Liver (tissue), 3 donors: ENCODE data around the gene MFSD1.

Source experiments
- ATF3 ChIP-seq: IDR thresholded peaks from 2 replicates; pipeline ENCODE4 v1.6.1; 2016; ENCODE audit warnings: antibody characterized with exemption
- CTCF ChIP-seq: fragments of 150-350 bp; IDR thresholded peaks from 2 replicates; pipeline ENCODE4 v1.5.1; 2017; ENCODE audit warnings: improper control_type of control experiment, low read depth, low read length; ENCODE audit not compliant: missing input control
- EGR1 ChIP-seq, 2 donors: IDR thresholded peaks; 2 replicates each; pipeline ENCODE4 v1.6.1; 2016 to 2018; ENCODE audit warnings: antibody characterized with exemption in 2 of 2, low read depth in 2 of 2
- FOXA1 ChIP-seq: IDR thresholded peaks from 2 replicates; pipeline ENCODE4 v1.6.1; 2016; ENCODE audit warnings: antibody characterized with exemption
- GABPA ChIP-seq, 2 donors: IDR thresholded peaks in 1 of 2; conservative IDR thresholded peaks in 1 of 2; 2 replicates each; pipeline ENCODE4 v1.6.1; 2016; ENCODE audit warnings: antibody characterized with exemption in 2 of 2, mild to moderate bottlenecking in 1 of 2, moderate library complexity in 1 of 2
- JUND ChIP-seq, 2 donors: IDR thresholded peaks; 2 replicates each; pipeline ENCODE4 v1.6.1; 2016; ENCODE audit warnings: antibody characterized with exemption in 2 of 2
- RAD21 ChIP-seq, 2 donors: IDR thresholded peaks; 2 replicates each; pipeline ENCODE4 v1.6.1; 2016; ENCODE audit warnings: antibody characterized with exemption in 2 of 2, mild to moderate bottlenecking in 2 of 2
- RXRA ChIP-seq, 2 donors: IDR thresholded peaks; 2 replicates each; pipeline ENCODE4 v1.6.1; 2017 to 2018; ENCODE audit warnings: antibody characterized with exemption in 2 of 2, mild to moderate bottlenecking in 1 of 2
- SP1 ChIP-seq: IDR thresholded peaks from 2 replicates; pipeline ENCODE4 v1.6.1; 2018; ENCODE audit warnings: antibody characterized with exemption, mild to moderate bottlenecking
- TAF1 ChIP-seq: conservative IDR thresholded peaks from 2 replicates; pipeline ENCODE4 v1.6.1; 2016; ENCODE audit warnings: antibody characterized with exemption, mild to moderate bottlenecking
- TF ChIP-seq, protein P1 (sequence below): IDR thresholded peaks from 2 replicates; pipeline ENCODE4 v1.6.1; 2016; ENCODE audit warnings: antibody characterized with exemption, mild to moderate bottlenecking
- TF ChIP-seq, protein P2 (sequence below): IDR thresholded peaks from 2 replicates; pipeline ENCODE4 v1.6.1; 2016; ENCODE audit warnings: antibody characterized with exemption
- donor health status: healthy.
- donor health status: healthy.

DNA sequence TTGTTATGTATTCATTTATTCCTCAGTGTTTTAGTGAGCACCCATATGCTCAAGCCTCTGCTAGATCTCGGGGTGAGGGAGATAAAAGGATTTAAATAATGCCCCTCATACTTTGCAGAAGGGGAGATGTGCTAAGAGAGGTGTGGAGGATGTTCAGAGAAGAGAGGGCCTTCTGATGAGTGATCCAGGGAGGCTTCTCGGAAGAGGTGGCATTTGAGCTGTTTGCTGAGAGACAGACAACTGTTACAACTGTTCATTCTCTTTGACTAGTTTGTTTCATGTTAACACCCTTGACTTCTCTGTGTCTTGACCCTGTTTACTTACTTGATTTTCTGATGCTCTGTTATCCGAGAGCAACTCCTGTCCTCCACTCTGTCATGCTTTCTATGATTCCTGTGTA, 34.5 kb downstream of the MFSD1 start:
- TF ChIP-seq TAF1: no peak
- TF ChIP-seq GABPA (IDR thresholded peaks at IDR 0.05 in 1 of 2, conservative IDR thresholded peaks at IDR 0.05 in 1 of 2): no peak
- TF ChIP-seq EGR1 (IDR thresholded peaks at IDR 0.05; ENCODE audit: low read depth in 2 of 2): no peak
- TF ChIP-seq ATF3: no peak
- TF ChIP-seq CTCF: no peak
- no peak for TF ChIP-seq RAD21 (IDR thresholded peaks at IDR 0.05)
- no peak for TF ChIP-seq JUND (IDR thresholded peaks at IDR 0.05)
- no peak for TF ChIP-seq SP1
- TF ChIP-seq, protein P1, sequence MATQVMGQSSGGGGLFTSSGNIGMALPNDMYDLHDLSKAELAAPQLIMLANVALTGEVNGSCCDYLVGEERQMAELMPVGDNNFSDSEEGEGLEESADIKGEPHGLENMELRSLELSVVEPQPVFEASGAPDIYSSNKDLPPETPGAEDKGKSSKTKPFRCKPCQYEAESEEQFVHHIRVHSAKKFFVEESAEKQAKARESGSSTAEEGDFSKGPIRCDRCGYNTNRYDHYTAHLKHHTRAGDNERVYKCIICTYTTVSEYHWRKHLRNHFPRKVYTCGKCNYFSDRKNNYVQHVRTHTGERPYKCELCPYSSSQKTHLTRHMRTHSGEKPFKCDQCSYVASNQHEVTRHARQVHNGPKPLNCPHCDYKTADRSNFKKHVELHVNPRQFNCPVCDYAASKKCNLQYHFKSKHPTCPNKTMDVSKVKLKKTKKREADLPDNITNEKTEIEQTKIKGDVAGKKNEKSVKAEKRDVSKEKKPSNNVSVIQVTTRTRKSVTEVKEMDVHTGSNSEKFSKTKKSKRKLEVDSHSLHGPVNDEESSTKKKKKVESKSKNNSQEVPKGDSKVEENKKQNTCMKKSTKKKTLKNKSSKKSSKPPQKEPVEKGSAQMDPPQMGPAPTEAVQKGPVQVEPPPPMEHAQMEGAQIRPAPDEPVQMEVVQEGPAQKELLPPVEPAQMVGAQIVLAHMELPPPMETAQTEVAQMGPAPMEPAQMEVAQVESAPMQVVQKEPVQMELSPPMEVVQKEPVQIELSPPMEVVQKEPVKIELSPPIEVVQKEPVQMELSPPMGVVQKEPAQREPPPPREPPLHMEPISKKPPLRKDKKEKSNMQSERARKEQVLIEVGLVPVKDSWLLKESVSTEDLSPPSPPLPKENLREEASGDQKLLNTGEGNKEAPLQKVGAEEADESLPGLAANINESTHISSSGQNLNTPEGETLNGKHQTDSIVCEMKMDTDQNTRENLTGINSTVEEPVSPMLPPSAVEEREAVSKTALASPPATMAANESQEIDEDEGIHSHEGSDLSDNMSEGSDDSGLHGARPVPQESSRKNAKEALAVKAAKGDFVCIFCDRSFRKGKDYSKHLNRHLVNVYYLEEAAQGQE: no peak
- TF ChIP-seq, protein P2, sequence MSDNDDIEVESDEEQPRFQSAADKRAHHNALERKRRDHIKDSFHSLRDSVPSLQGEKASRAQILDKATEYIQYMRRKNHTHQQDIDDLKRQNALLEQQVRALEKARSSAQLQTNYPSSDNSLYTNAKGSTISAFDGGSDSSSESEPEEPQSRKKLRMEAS: no peak
- no peak for TF ChIP-seq RXRA (IDR thresholded peaks at IDR 0.05)
- TF ChIP-seq FOXA1: no peak
